Activated CD4-positive, alpha-beta memory T cell treated with anti-CD3 and anti-CD28 coated beads for 36 hours (primary cell): ENCODE results near the gene TOLLIP. TPM values are rescaled to one million over a fixed set of nuclear protein-coding genes. Genes with fewer than 3 reads are reported as not detected.
A peak's percentile ranks its signal among the peaks of the same experiment; 100 is the strongest.

Source experiments
- CTCF ChIA-PET: fragments of 350-600 bp; sonication (Branson Sonifier 250); formaldehyde crosslinking; loops from one replicate; lab custom pipeline; 2021; ENCODE audit warnings: antibody characterized with exemption, inconsistent platforms; lab: Charles Lee
- POLR2A ChIA-PET: fragments of 350-600 bp; sonication (Branson Sonifier 250); formaldehyde crosslinking; loops from one replicate; lab custom pipeline; 2021; ENCODE audit warnings: antibody characterized with exemption; lab: Charles Lee
- DNase-seq: peaks from one replicate; pipeline ENCODE4 v3.0.0-alpha.2; 2020
- H3K27ac Mint-ChIP-seq: one replicate; pipeline ENCODE4 v1.8.0; 2021; ENCODE audit warnings: mixed read lengths
- H3K27me3 Mint-ChIP-seq: one replicate; pipeline ENCODE4 v1.8.0; 2021; ENCODE audit warnings: mixed read lengths
- H3K36me3 Mint-ChIP-seq: one replicate; pipeline ENCODE4 v1.8.0; 2021; ENCODE audit warnings: mixed read lengths
- H3K4me1 Mint-ChIP-seq: one replicate; pipeline ENCODE4 v1.8.0; 2021; ENCODE audit warnings: low read depth, mixed read lengths
- H3K4me3 Mint-ChIP-seq: one replicate; pipeline ENCODE4 v1.8.0; 2021; ENCODE audit warnings: mild to moderate bottlenecking, mixed read lengths
- H3K9me3 Mint-ChIP-seq: one replicate; pipeline ENCODE4 v1.8.0; 2021; ENCODE audit warnings: mixed read lengths
- intact Hi-C: fragments of 100-400 bp; cut with micrococcal nuclease; formaldehyde crosslinking; loops from one replicate; pipeline ENCODE4 v1.15.1; 2023
- total RNA-seq, 2 experiments: library from RNA; stranded (reverse); gene quantifications; one replicate each; pipeline ENCODE4 v1.2.3, GENCODE V29; 2021

TOLLIP gene
- total RNA-seq, 2 experiments from 2014 or later = 30.0 to 32.1 TPM

DNA sequence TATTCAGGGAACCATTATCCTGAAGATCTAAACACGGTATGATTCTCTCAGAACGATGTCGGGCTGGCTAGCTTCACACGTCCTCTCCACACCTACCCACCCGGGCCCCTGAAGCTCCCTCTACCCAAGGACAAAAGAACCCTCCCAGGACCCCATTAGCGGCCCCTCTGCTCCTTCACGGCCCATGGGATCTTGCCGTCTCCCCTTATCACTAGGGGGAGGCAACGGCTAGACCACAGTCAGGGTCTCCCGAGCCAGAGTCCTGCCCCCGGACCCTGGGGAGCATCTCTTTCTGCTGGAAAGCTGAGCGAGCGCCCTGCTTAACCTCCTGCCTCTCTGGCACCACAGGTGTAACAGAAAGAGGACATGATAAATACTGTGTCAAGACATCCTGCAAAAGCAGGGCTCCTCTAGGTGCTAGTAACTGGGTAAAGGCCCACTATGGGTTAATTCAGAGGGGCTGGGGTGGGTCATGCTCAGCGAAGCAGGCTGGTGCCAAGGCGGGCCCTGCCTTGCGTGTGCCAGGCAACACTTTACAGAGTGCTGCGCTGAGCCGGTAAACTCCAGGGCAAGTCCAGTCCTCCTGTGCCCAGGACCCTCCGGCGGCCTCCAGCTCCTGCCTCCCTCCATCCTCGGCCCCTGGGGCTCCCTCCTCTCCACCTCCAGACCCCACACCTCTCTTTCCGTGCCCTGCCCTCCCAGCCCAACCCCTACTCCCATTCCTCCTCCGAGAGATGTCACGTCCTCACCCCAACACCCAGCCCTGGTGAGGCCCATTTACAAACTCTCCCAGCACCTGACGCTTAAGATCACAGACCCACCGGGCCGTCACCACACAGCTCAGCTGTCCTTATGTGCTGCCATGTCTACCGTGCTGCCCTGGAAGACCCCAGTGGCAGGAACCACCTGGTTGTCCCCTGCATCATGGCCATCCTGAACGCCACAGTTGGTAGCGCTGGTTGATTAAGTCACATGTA lies 3.0 kb downstream of the TOLLIP start:
- Mint-ChIP-seq H3K27ac (no peak overlapping the region), H3K9me3 (no peaks in the 10 kb centered on the region), H3K27me3 (no peaks in the 10 kb centered on the region), H3K4me1 (peaks cover 48% of the 10 kb centered on the region), H3K4me3 (no peak overlapping the region), H3K36me3 (no peaks in the 10 kb centered on the region)
- POLR2A ChIA-PET = no interaction called here
- CTCF ChIA-PET = no interaction called here
- DNase-seq = peak; percentile 8
- intact Hi-C loops = no loop called here

DNA sequence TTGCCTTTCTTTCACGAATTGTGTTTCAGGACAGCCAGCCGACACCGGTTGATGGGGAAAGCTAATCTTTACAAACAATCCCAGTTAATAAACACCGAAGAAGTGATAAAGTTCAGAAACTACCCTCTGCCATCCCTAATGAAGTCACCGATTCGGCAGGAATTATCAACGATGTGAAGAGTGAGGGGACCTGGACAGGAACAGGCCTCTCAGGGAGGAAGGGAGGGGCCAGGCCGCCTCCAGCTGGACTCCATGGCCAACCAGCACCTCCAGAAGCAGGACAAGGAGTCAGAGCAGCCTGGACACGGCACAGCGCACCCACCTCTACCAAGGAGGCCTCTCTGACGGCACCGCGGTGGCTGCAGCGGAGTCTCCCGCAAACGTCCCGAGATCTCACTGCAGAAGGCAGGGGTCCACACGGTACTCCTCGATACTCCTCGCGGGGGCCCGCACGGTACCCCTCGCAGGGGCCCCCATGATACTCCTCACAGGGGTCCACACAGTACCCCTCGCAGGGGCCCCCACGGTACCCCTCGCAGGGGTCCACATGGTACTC lies 3.9 kb downstream of the TOLLIP start:
- intact Hi-C loops = no loop called here
- H3K4me1 Mint-ChIP-seq = peaks cover 41% of the 10 kb centered on the region
- ChIA-PET POLR2A (no interaction called here), CTCF (no interaction called here)
- no peaks in the 10 kb centered on the region for H3K9me3 Mint-ChIP-seq
- peak; percentile 4 for DNase-seq
- no peak overlapping the region for H3K4me3 Mint-ChIP-seq
- no peak overlapping the region for H3K27ac Mint-ChIP-seq
- H3K36me3 Mint-ChIP-seq = no peaks in the 10 kb centered on the region
- no peaks in the 10 kb centered on the region for H3K27me3 Mint-ChIP-seq

DNA sequence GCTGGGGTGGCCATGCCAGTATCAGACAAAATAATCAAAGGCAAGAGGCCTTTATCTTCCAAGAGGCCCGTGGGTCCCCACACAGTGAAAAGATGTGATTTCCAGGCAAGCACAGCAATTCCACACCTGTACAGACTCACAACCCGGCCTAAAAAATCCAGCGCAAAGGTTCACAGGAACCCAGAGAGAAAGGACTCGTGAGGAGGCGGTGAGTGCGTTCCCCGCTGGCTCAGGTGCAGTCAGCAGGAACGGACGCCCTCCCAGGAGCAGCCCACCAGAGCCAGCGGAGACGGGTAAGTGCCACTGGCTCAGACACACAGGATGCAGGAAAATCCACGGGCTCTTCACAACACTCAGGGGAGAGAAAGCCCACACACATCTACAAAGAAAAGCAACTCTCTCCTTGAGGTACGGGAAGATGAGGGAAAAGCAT lies 4.4 kb downstream of the TOLLIP start:
- Mint-ChIP-seq H3K36me3 (no peaks in the 10 kb centered on the region), H3K27ac (no peak overlapping the region), H3K27me3 (no peaks in the 10 kb centered on the region), H3K4me1 (peaks cover 38% of the 10 kb centered on the region), H3K4me3 (no peak overlapping the region), H3K9me3 (no peaks in the 10 kb centered on the region)
- CTCF ChIA-PET = no interaction called here
- POLR2A ChIA-PET = no interaction called here
- intact Hi-C loops = no loop called here
- no peak for DNase-seq

- intact Hi-C loops = no loop called here
- POLR2A ChIA-PET = no interaction called here
- no peaks in the 10 kb centered on the region for H3K27me3 Mint-ChIP-seq
- no peaks in the 10 kb centered on the region for H3K9me3 Mint-ChIP-seq
- peaks cover 39% of the 10 kb centered on the region for H3K4me1 Mint-ChIP-seq
- no peak overlapping the region for H3K4me3 Mint-ChIP-seq
- no peak overlapping the region for H3K27ac Mint-ChIP-seq
- peak; percentile 5 for DNase-seq
- CTCF ChIA-PET = interaction anchor here (0.6 kb wide), 1 partner anchor 79 kb away, joined by 5 read pairs; no protein-coding TSS in a partner anchor
- no peaks in the 10 kb centered on the region for H3K36me3 Mint-ChIP-seq
Measured at GRCh38 chr11:1304380-1304779, 5.1 kb downstream of the TOLLIP start.

GRCh38 chr11:1303973-1304372 lies 5.5 kb downstream of the TOLLIP start:
- ChIA-PET POLR2A (no interaction called here), CTCF (interaction anchor here (0.6 kb wide), 1 partner anchor 80 kb away, joined by 5 read pairs; no protein-coding TSS in a partner anchor)
- Mint-ChIP-seq H3K27me3 (no peaks in the 10 kb centered on the region), H3K4me3 (no peak overlapping the region), H3K4me1 (peaks cover 39% of the 10 kb centered on the region), H3K27ac (no peak overlapping the region), H3K36me3 (no peaks in the 10 kb centered on the region), H3K9me3 (no peaks in the 10 kb centered on the region)
- DNase-seq = no peak
- intact Hi-C loops = no loop called here

GRCh38 chr11:1303126-1303821 lies 6.2 kb downstream of the TOLLIP start:
- Mint-ChIP-seq H3K9me3 (no peaks in the 10 kb centered on the region), H3K27ac (no peak overlapping the region), H3K4me1 (peaks cover 36% of the 10 kb centered on the region), H3K36me3 (no peaks in the 10 kb centered on the region), H3K4me3 (no peak overlapping the region), H3K27me3 (no peaks in the 10 kb centered on the region)
- ChIA-PET CTCF (interaction anchor here (0.6 to 0.9 kb wide), 2 partner anchors 8 to 80 kb away, joined by 3 to 5 read pairs; no protein-coding TSS in a partner anchor), POLR2A (no interaction called here)
- peak; percentile 19 for DNase-seq
- intact Hi-C loops = no loop called here

DNA sequence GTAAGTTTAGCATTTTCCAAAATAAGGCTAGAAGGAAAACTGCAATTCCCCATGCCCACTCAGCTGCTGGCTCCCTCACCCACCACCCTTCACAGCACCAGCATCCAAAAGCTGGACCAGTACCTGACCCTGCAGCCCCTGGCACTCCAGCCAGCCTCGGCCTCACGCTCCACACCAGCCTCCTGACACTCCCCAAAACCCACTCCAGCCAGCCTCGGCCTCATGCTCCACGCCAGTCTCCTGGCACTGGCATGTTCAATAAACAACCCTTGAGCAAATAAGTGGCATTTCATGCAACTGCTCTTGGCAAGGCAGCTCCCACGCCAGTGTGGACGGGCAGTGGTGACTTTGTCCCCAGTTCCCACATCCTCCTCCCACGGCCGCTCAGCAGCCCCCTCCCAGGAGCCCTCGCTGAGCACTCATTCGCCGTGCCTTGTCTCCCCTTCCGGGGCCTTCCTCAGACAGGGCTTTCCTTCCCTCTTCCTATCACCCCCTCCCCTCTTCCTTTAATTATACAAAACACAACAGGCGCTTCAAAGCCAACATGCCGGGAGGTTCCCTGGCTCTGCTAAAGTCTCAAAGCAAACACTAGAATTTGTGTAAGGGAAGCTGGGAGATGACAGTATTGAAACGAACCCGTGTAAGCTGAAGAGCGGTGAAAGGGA lies 6.8 kb downstream of the TOLLIP start:
- Mint-ChIP-seq H3K9me3 (no peaks in the 10 kb centered on the region), H3K4me1 (peaks cover 30% of the 10 kb centered on the region), H3K27me3 (no peaks in the 10 kb centered on the region), H3K27ac (no peak overlapping the region), H3K4me3 (no peak overlapping the region), H3K36me3 (no peaks in the 10 kb centered on the region)
- ChIA-PET CTCF (interaction anchor here (0.9 kb wide), 1 partner anchor 8 kb away, joined by 3 read pairs; no protein-coding TSS in a partner anchor), POLR2A (no interaction called here)
- intact Hi-C loops = no loop called here
- DNase-seq = peak; percentile 5

DNA sequence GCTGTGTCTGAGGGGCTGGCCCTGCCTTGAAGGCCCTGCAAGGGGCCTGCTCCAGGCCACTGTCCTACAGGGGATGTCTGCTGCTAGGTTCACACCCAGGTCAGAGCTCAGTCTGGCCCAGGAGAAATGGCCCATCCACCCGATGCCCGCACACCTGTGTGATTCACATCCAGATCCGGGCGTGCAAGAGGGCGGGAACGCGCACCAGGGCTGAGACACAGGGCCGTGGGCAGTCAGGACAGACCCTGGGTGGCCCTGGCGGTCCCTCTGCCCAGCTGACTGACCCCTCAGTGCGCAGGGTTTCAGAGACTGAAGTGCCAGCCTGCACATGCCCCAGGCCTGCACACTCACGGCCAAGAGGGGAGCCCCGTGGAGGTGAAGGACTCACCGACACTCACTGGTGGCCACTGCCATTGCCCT lies 7.4 kb downstream of the TOLLIP start:
- no peaks in the 10 kb centered on the region for H3K36me3 Mint-ChIP-seq
- no peak overlapping the region for H3K4me3 Mint-ChIP-seq
- peaks cover 25% of the 10 kb centered on the region for H3K4me1 Mint-ChIP-seq
- intact Hi-C loops = no loop called here
- ChIA-PET POLR2A (no interaction called here), CTCF (interaction anchor here (0.9 kb wide), 1 partner anchor 9 kb away, joined by 3 read pairs; no protein-coding TSS in a partner anchor)
- H3K27ac Mint-ChIP-seq = no peak overlapping the region
- no peaks in the 10 kb centered on the region for H3K27me3 Mint-ChIP-seq
- DNase-seq = peak; percentile 4
- no peaks in the 10 kb centered on the region for H3K9me3 Mint-ChIP-seq

- ChIA-PET CTCF (no interaction called here), POLR2A (no interaction called here)
- Mint-ChIP-seq H3K4me3 (no peak overlapping the region), H3K4me1 (peaks cover 19% of the 10 kb centered on the region), H3K9me3 (no peaks in the 10 kb centered on the region), H3K27me3 (no peaks in the 10 kb centered on the region), H3K36me3 (no peaks in the 10 kb centered on the region), H3K27ac (no peak overlapping the region)
- intact Hi-C loops = no loop called here
- peak; percentile 5 for DNase-seq
Measured at GRCh38 chr11:1301220-1302000, 8.0 kb downstream of the TOLLIP start.

- no peak for DNase-seq
- POLR2A ChIA-PET = no interaction called here
- no peak overlapping the region for H3K27ac Mint-ChIP-seq
- no peaks in the 10 kb centered on the region for H3K36me3 Mint-ChIP-seq
- H3K27me3 Mint-ChIP-seq = no peaks in the 10 kb centered on the region
- no peaks in the 10 kb centered on the region for H3K9me3 Mint-ChIP-seq
- intact Hi-C loops = no loop called here
- no peak overlapping the region for H3K4me3 Mint-ChIP-seq
- peaks cover 16% of the 10 kb centered on the region for H3K4me1 Mint-ChIP-seq
- CTCF ChIA-PET = interaction anchor here (1.1 kb wide), 1 partner anchor 98 kb away, joined by 3 read pairs; no protein-coding TSS in a partner anchor
Measured at GRCh38 chr11:1300569-1301187, 8.8 kb downstream of the TOLLIP start.

DNA sequence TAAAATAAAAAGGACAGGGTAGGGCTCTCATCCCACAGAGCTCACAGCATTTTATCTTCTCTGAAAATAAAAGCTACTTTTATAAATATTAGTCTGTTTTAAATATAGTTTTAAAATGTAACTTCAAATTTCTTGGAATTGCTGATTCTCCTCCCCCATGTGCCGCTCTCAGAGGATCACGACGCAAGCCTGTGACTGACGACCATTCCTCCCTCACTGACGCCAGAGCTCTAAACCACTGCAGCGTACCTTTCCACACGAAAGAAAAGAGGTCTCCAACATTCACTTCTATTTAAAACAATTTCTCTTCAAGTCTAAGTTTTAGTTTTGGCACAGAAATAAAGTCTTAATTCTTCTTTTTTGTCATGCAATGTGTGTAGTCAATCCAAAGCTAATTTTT lies 9.3 kb downstream of the TOLLIP start:
- Mint-ChIP-seq H3K9me3 (no peaks in the 10 kb centered on the region), H3K27ac (no peak overlapping the region), H3K4me3 (no peak overlapping the region), H3K4me1 (peaks cover 16% of the 10 kb centered on the region), H3K27me3 (no peaks in the 10 kb centered on the region), H3K36me3 (no peaks in the 10 kb centered on the region)
- CTCF ChIA-PET = interaction anchor here (1.1 kb wide), 1 partner anchor 97 kb away, joined by 3 read pairs; no protein-coding TSS in a partner anchor
- no peak for DNase-seq
- POLR2A ChIA-PET = no interaction called here
- intact Hi-C loops = no loop called here
